CD14-positive monocyte (primary cell): ENCODE measurements around the gene MKLN1. TPM values are rescaled to one million over a fixed set of nuclear protein-coding genes. Genes with fewer than 3 reads are reported as not detected.

Experiments
- DNase-seq, 3 donors: peaks; one replicate each; pipeline ENCODE4 v3.0.0-alpha.2; 2011 to 2022
- H2AFZ ChIP-seq: 2 replicates; pipeline ENCODE4 v1.6.0; 2012; ENCODE audit warnings: mild to moderate bottlenecking, low read depth, low read length, inconsistent platforms; ENCODE audit not compliant: insufficient read depth, poor library complexity, severe bottlenecking
- H3K27ac ChIP-seq, 2 donors: 1 replicate in 1 of 2; 2 replicates in 1 of 2; pipeline ENCODE4 v1.5.1; 2012 to 2013; ENCODE audit warnings: low read length in 2 of 2, control low read depth in 1 of 2, inconsistent platforms in 1 of 2, low read depth in 1 of 2, mild to moderate bottlenecking in 1 of 2
- H3K27me3 ChIP-seq, 2 donors: one replicate each; pipeline versions ENCODE4 v1.6.0 to v1.6.1; 2011 to 2013; ENCODE audit warnings: low read length in 2 of 2; ENCODE audit not compliant: control insufficient read depth in 2 of 2, insufficient read depth in 2 of 2
- H3K36me3 ChIP-seq, 2 donors: replicated peaks in 1 of 2; 1 replicate in 1 of 2; 2 replicates in 1 of 2; pipeline versions ENCODE4 v1.5.1 to v1.6.1; 2012 to 2013; ENCODE audit warnings: low read length in 2 of 2, control low read depth in 1 of 2, inconsistent platforms in 1 of 2, mild to moderate bottlenecking in 1 of 2; ENCODE audit not compliant: insufficient read depth in 2 of 2, control insufficient read depth in 1 of 2
- H3K4me1 ChIP-seq, 2 donors: 1 replicate in 1 of 2; 2 replicates in 1 of 2; pipeline versions ENCODE4 v1.5.1 to v1.6.1; 2012 to 2013; ENCODE audit warnings: low read length in 2 of 2, control low read depth in 1 of 2, inconsistent platforms in 1 of 2, mild to moderate bottlenecking in 1 of 2, moderate library complexity in 1 of 2; ENCODE audit not compliant: insufficient read depth in 2 of 2, control insufficient read depth in 1 of 2
- H3K4me2 ChIP-seq: replicated peaks from 2 replicates; pipeline ENCODE3; 2012; ENCODE audit warnings: low read length, moderate library complexity, mild to moderate bottlenecking; ENCODE audit not compliant: poor library complexity, severe bottlenecking; ENCODE audit errors: extremely low read depth
- H3K4me3 ChIP-seq, 3 experiments: fragments of 200-600 bp in 1 of 3; sonication (generic) in 1 of 3; replicated peaks in 1 of 3; 1 replicate in 2 of 3; 2 replicates in 1 of 3; pipeline ENCODE4 v1.5.1; 2011 to 2013; ENCODE audit warnings: low read length in 3 of 3, mild to moderate bottlenecking in 3 of 3, control low read depth in 2 of 3, low read depth in 2 of 3, inconsistent platforms in 1 of 3, moderate library complexity in 1 of 3
- H3K79me2 ChIP-seq: 2 replicates; pipeline ENCODE4 v1.6.0; 2012; ENCODE audit warnings: mild to moderate bottlenecking, control low read depth, inconsistent platforms, low read length, moderate library complexity; ENCODE audit not compliant: insufficient read depth
- H3K9ac ChIP-seq: 2 replicates; pipeline ENCODE4 v1.6.0; 2017; ENCODE audit warnings: low read length, mild to moderate bottlenecking; ENCODE audit not compliant: insufficient read depth, poor library complexity, severe bottlenecking
- H3K9me3 ChIP-seq, 2 donors: replicated peaks in 1 of 2; 1 replicate in 1 of 2; 2 replicates in 1 of 2; pipeline versions ENCODE4 v1.5.1 to v1.6.1; 2012 to 2013; ENCODE audit warnings: low read length in 2 of 2, control low read depth in 1 of 2; ENCODE audit not compliant: control insufficient read depth in 1 of 2, insufficient read depth in 1 of 2
- H4K20me1 ChIP-seq: 2 replicates; pipeline ENCODE4 v1.6.0; 2012; ENCODE audit warnings: mild to moderate bottlenecking, low read length, control low read depth, moderate library complexity; ENCODE audit not compliant: insufficient read depth
- H3K27ac Mint-ChIP-seq, 7 donors: one replicate each; pipeline ENCODE4 v1.8.0; 2020; ENCODE audit warnings: mild to moderate bottlenecking in 7 of 7, mixed read lengths in 7 of 7, moderate library complexity in 6 of 7, inconsistent platforms in 2 of 7
- H3K27me3 Mint-ChIP-seq, 3 donors: one replicate each; pipeline ENCODE4 v1.8.0; 2021 to 2022; ENCODE audit warnings: low read depth in 3 of 3, mild to moderate bottlenecking in 3 of 3, mixed read lengths in 3 of 3, moderate library complexity in 3 of 3, inconsistent platforms in 1 of 3
- H3K36me3 Mint-ChIP-seq, 2 donors: one replicate each; pipeline ENCODE4 v1.8.0; 2020; ENCODE audit warnings: mixed read lengths in 2 of 2, inconsistent platforms in 1 of 2, mild to moderate bottlenecking in 1 of 2
- H3K4me1 Mint-ChIP-seq: one replicate; pipeline ENCODE4 v1.8.0; 2020; ENCODE audit warnings: mild to moderate bottlenecking, mixed read lengths
- H3K4me3 Mint-ChIP-seq, 2 donors: one replicate each; pipeline ENCODE4 v1.8.0; 2020; ENCODE audit warnings: mild to moderate bottlenecking in 2 of 2, mixed read lengths in 2 of 2, moderate library complexity in 1 of 2
- H3K9me3 Mint-ChIP-seq, 7 donors: one replicate each; pipeline ENCODE4 v1.8.0; 2020 to 2022; ENCODE audit warnings: mixed read lengths in 7 of 7, mild to moderate bottlenecking in 6 of 7, moderate library complexity in 6 of 7, inconsistent platforms in 2 of 7
- WGBS: methylation state at CpG from one replicate; pipeline ENCODE4 v1.1.5; 2013; ENCODE audit warnings: missing lambda C conversion rate; ENCODE audit not compliant: insufficient coverage; 5-methylcytosine and 5-hydroxymethylcytosine counted together
- intact Hi-C, 2 donors: fragments of 100-400 bp; cut with micrococcal nuclease; formaldehyde crosslinking; loops; one replicate each; pipeline versions ENCODE4 v1.15.0 to v1.15.1; 2023
- polyA plus RNA-seq, 3 donors: library from polyadenylated mRNA; depleted of rRNA in 1 of 3; unstranded in 2 of 3; stranded (reverse) in 1 of 3; fragments of 300-500 nt in 2 of 3; fragments of >200 nt in 1 of 3; fragmentation: Illumina TruSeq in 2 of 3; gene quantifications; 1 replicate in 2 of 3; 2 replicates in 1 of 3; pipeline ENCODE4 v1.2.3, GENCODE V29; 2012 to 2021
- TF ChIP-seq, protein P1 (sequence below): fragments of 200-600 bp; IDR thresholded peaks from one replicate; pipeline ENCODE4 v1.8.0; 2022; ENCODE audit warnings: antibody characterized with exemption, mild to moderate bottlenecking

Gene MKLN1
- polyA plus RNA-seq, 3 donors: 12.2 to 18.5 (median 17.2) TPM

DNA sequence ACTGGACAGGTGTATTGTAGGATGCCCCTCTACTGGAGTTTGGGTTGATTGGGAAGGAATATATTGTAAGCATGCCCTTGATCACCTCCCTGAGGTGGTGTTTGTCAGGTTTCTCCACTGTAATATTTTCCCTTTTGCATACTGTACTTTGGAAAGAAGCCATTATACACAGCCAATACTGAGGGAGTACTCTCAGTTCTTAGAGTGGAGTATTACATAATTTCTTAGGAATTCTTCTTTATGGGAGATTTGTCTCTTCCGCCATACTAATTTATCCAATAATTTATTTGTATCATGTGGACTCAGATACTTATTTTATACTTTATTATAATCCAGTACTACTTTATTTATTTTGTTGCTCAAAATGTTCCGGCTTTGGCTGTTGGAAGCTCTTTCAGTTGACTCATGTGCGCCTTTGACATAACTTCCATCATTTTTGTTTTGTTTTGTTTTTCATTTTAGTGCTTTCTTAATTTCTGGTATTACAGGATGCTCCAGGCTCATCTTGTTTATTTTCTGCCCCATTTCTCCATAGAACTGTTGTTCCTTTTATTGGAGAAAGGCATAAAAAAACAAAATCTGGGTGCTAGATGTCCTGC lies 29.7 kb downstream of the MKLN1 start:
- TF ChIP-seq, protein P1, sequence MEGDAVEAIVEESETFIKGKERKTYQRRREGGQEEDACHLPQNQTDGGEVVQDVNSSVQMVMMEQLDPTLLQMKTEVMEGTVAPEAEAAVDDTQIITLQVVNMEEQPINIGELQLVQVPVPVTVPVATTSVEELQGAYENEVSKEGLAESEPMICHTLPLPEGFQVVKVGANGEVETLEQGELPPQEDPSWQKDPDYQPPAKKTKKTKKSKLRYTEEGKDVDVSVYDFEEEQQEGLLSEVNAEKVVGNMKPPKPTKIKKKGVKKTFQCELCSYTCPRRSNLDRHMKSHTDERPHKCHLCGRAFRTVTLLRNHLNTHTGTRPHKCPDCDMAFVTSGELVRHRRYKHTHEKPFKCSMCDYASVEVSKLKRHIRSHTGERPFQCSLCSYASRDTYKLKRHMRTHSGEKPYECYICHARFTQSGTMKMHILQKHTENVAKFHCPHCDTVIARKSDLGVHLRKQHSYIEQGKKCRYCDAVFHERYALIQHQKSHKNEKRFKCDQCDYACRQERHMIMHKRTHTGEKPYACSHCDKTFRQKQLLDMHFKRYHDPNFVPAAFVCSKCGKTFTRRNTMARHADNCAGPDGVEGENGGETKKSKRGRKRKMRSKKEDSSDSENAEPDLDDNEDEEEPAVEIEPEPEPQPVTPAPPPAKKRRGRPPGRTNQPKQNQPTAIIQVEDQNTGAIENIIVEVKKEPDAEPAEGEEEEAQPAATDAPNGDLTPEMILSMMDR: no peak
- intact Hi-C loops: no loop called here
- DNase-seq: no peak
- Mint-ChIP-seq H3K9me3 (no peaks in the 10 kb centered on the region), H3K27me3 (peaks cover 0 to 2% (median 0%) of the 10 kb centered on the region in 3 donors), H3K4me3 (no peak overlapping the region), H3K27ac (no peak overlapping the region), H3K36me3 (no peaks in the 10 kb centered on the region), H3K4me1 (peaks cover 69% of the 10 kb centered on the region)
- no CpG with 5 or more reads among the region's 3 CpGs for WGBS
- Histone ChIP-seq H3K9ac (no peak overlapping the region), H3K4me1 (peaks cover 18 to 42% of the 10 kb centered on the region in 2 donors), H2AFZ (no peak overlapping the region), H4K20me1 (peaks cover 100% of the 10 kb centered on the region), H3K9me3 (no peaks in the 10 kb centered on the region), H3K79me2 (peaks cover 100% of the 10 kb centered on the region), H3K27ac (no peak overlapping the region), H3K27me3 (no peaks in the 10 kb centered on the region), H3K36me3 (no peaks in the 10 kb centered on the region), H3K4me3 (no peak overlapping the region), H3K4me2 (no peak overlapping the region)

DNA sequence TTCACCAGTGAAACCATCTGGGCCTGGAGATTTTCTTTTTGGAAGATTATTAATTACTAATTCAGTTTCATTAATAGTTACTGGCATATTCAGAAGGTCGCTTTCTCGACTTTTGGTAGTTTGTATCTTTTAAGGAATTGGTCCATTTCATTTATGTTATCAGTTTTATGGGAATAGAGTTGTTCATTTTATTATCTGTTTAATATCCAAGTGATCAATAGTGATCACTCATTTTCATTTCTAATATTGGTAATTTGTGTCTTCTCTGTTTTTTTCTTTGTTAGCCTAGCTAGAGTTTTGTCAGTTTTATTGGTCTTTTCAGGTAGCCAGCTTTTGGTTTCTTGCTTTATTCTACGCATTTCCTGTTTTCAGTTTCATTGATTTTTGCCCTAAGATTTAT lies 31.0 kb downstream of the MKLN1 start:
- Histone ChIP-seq H3K27me3 (no peaks in the 10 kb centered on the region), H3K4me2 (peak overlapping the region; percentile 8), H3K36me3 (no peaks in the 10 kb centered on the region), H3K9ac (no peak overlapping the region), H4K20me1 (peaks cover 99% of the 10 kb centered on the region), H3K79me2 (peaks cover 100% of the 10 kb centered on the region), H3K4me1 (peaks cover 18 to 42% of the 10 kb centered on the region in 2 donors), H2AFZ (no peak overlapping the region), H3K4me3 (no peak overlapping the region), H3K9me3 (no peaks in the 10 kb centered on the region), H3K27ac (no peak overlapping the region)
- intact Hi-C loops: no loop called here
- DNase-seq: no peak
- Mint-ChIP-seq H3K9me3 (no peaks in the 10 kb centered on the region), H3K4me3 (no peak overlapping the region), H3K36me3 (no peaks in the 10 kb centered on the region), H3K4me1 (peaks cover 76% of the 10 kb centered on the region), H3K27ac (peak overlapping the region in 1 of 7 donors; percentile 10), H3K27me3 (peaks cover 0 to 1% (median 0%) of the 10 kb centered on the region in 3 donors)
- TF ChIP-seq, protein P1: no peak
- WGBS: no CpG with 5 or more reads among the region's 3 CpGs
